Keratinocyte (primary cell): ENCODE data around the gene MICA. TPM values are rescaled to one million over a fixed set of nuclear protein-coding genes. Genes with fewer than 3 reads are reported as not detected.

Experiments used
- DNase-seq: peaks from one replicate; pipeline ENCODE4 v3.0.0-alpha.2; 2011; ENCODE audit warnings: low read depth, missing footprints, low spot score
- FAIRE-seq: peaks from 2 replicates; lab custom pipeline; 2011; peaks lifted over from hg19 to GRCh38; lab: Jason Lieb, UNC
- H2AFZ ChIP-seq: 2 replicates; pipeline ENCODE4 v1.6.0; 2012; ENCODE audit warnings: low read length, control low read depth, inconsistent platforms; ENCODE audit not compliant: control insufficient read depth
- H3K27ac ChIP-seq: 2 replicates; pipeline ENCODE4 v1.5.1; 2011; ENCODE audit warnings: low read length; ENCODE audit not compliant: control insufficient read depth, insufficient read depth
- H3K27me3 ChIP-seq: 3 replicates; pipeline ENCODE4 v1.6.0; 2011; ENCODE audit warnings: low read length; ENCODE audit not compliant: control insufficient read depth, insufficient read depth; ENCODE audit errors: extremely low read depth
- H3K36me3 ChIP-seq, 2 experiments: 2 replicates in 1 of 2; 3 replicates in 1 of 2; pipeline ENCODE4 v1.5.1; 2011; ENCODE audit warnings: low read length in 2 of 2, mild to moderate bottlenecking in 1 of 2; ENCODE audit not compliant: control insufficient read depth in 2 of 2, insufficient read depth in 2 of 2; ENCODE audit errors: extremely low read depth in 1 of 2
- H3K4me1 ChIP-seq: 3 replicates; pipeline ENCODE4 v1.5.1; 2011; ENCODE audit warnings: low read length; ENCODE audit not compliant: control insufficient read depth, insufficient read depth; ENCODE audit errors: extremely low read depth
- H3K4me2 ChIP-seq: 3 replicates; pipeline ENCODE4 v1.6.0; 2011; ENCODE audit warnings: low read depth, low read length; ENCODE audit not compliant: control insufficient read depth, insufficient read depth; ENCODE audit errors: extremely low read depth
- H3K4me3 ChIP-seq, 3 experiments: fragments of 200-600 bp in 1 of 3; sonication (generic) in 1 of 3; 2 replicates in 2 of 3; 3 replicates in 1 of 3; pipeline ENCODE4 v1.5.1; 2011 to 2016; ENCODE audit warnings: low read length in 3 of 3, mild to moderate bottlenecking in 3 of 3, control low read depth in 2 of 3, inconsistent platforms in 1 of 3, low read depth in 1 of 3, mixed read lengths in 1 of 3, mixed run types in 1 of 3, moderate library complexity in 1 of 3; ENCODE audit not compliant: control insufficient read depth in 2 of 3, insufficient read depth in 2 of 3; ENCODE audit errors: extremely low read depth in 1 of 3
- H3K79me2 ChIP-seq: 2 replicates; pipeline ENCODE4 v1.6.0; 2012; ENCODE audit warnings: low read length; ENCODE audit not compliant: control insufficient read depth, insufficient read depth
- H3K9ac ChIP-seq: 3 replicates; pipeline ENCODE4 v1.6.0; 2011; ENCODE audit warnings: low read length; ENCODE audit not compliant: control insufficient read depth, insufficient read depth; ENCODE audit errors: extremely low read depth
- H3K9me1 ChIP-seq: 3 replicates; pipeline ENCODE4 v1.6.0; 2011; ENCODE audit warnings: low read length; ENCODE audit not compliant: control insufficient read depth, insufficient read depth; ENCODE audit errors: extremely low read depth
- H3K9me3 ChIP-seq: 2 replicates; pipeline ENCODE4 v1.5.1; 2012; ENCODE audit warnings: low read depth, low read length; ENCODE audit not compliant: control insufficient read depth
- H4K20me1 ChIP-seq: 3 replicates; pipeline ENCODE4 v1.6.0; 2011; ENCODE audit warnings: low read length; ENCODE audit not compliant: control insufficient read depth, insufficient read depth; ENCODE audit errors: extremely low read depth
- CTCF ChIP-seq, 3 experiments: IDR thresholded peaks in 1 of 3; conservative IDR thresholded peaks in 1 of 3; optimal IDR thresholded peaks in 1 of 3; 2 replicates in 2 of 3; 3 replicates in 1 of 3; pipeline versions ENCODE3 to v1.5.1; 2011; ENCODE audit warnings: low read length in 3 of 3, mild to moderate bottlenecking in 3 of 3, moderate library complexity in 2 of 3, control low read depth in 1 of 3, inconsistent platforms in 1 of 3; ENCODE audit not compliant: insufficient read depth in 2 of 3; ENCODE audit errors: extremely low read depth in 1 of 3
- EZH2 ChIP-seq: IDR thresholded peaks from one replicate; pipeline ENCODE4 v1.6.1; 2012; ENCODE audit warnings: inconsistent platforms, mild to moderate bottlenecking, low read length, moderate library complexity
- dilution Hi-C: fragments of 300-500 bp; cut with MboI; formaldehyde crosslinking; loops from one replicate; pipeline ENCODE4 v1.7.0; 2020; ENCODE audit warnings: low sequenced_read_pairs; ENCODE audit not compliant: extremely low pct_ligation_motif_present
- polyA plus RNA-seq, 5 experiments: library from polyadenylated mRNA; depleted of rRNA in 3 of 5; stranded (reverse) in 3 of 5; stranded (forward) in 1 of 5; unstranded in 1 of 5; fragments of >200 nt; gene quantifications; 1 replicate in 1 of 5; 2 replicates in 3 of 5; 3 replicates in 1 of 5; pipeline versions ENCODE4 v1.2.1 to v1.2.3, GENCODE V29; 2011 to 2012; ENCODE audit warnings: missing spikeins in 2 of 5, low read depth in 1 of 5, low replicate concordance in 1 of 5
- small RNA-seq, 3 experiments: library from RNA; depleted of rRNA; stranded (forward); fragments of <200 nt; gene quantifications; one replicate each; pipeline ENCODE3, GENCODE V24; 2012; ENCODE audit warnings: low read depth in 3 of 3, low replicate concordance in 1 of 3; ENCODE audit not compliant: insufficient read length in 3 of 3

MICA gene
- polyA plus RNA-seq, 1 donor (not counting 4 experiments of a cell fraction or from before 2014, with no cell fraction given), result 59.9 TPM

- H3K4me2 ChIP-seq, result peak overlapping the region; percentile 86
- FAIRE-seq (no peak), DNase-seq (no peak)
- peaks cover 14% of the 10 kb centered on the region for H3K4me1 ChIP-seq
- no peaks in the 10 kb centered on the region for H4K20me1 ChIP-seq
- H3K27me3 ChIP-seq, result peaks cover 1% of the 10 kb centered on the region
- no peak overlapping the region for H2AFZ ChIP-seq
- no peak overlapping the region for H3K4me3 ChIP-seq
- no peaks in the 10 kb centered on the region for H3K79me2 ChIP-seq
- no peaks in the 10 kb centered on the region for H3K36me3 ChIP-seq
- TF ChIP-seq CTCF (optimal IDR thresholded peaks at IDR 0.05 in 1 of 3, IDR thresholded peaks at IDR 0.05 in 1 of 3, conservative IDR thresholded peaks at IDR 0.05 in 1 of 3; ENCODE audit: extremely low read depth in 1 of 3, insufficient read depth in 2 of 3, low read length in 3 of 3) (no peak), EZH2 (no peak)
- no peak overlapping the region for H3K27ac ChIP-seq
- H3K9me1 ChIP-seq, result no peaks in the 10 kb centered on the region
- H3K9ac ChIP-seq, result no peak overlapping the region
- no peaks in the 10 kb centered on the region for H3K9me3 ChIP-seq
- dilution Hi-C loops, result no loop called here
Observed at GRCh38 chr6:31464252-31465184, 61.1 kb downstream of the MICA start.

Small RNA genes within 50 kb of the gene (small RNA-seq; reads per million reads assigned to genes)
- gene HLA-S, result 0 reads per million in 3 experiments
- 0 to 0.33 (median 0) reads per million in 3 experiments for gene MIR6891
- gene RF00019, result 0 reads per million in 3 experiments
- gene RNU6-283P, result 0 reads per million in 3 experiments

Other genes with a start within 250 kb of the MICA start
- 7.0 to 8.4 TPM (median 7.5 TPM) in 3 replicates for gene CCHCR1, start 245.8 kb upstream of the MICA start, polyA plus RNA-seq
- 2.5 to 9.4 TPM (median 7.4 TPM) in 3 replicates for gene TCF19, start 245.0 kb upstream of the MICA start, polyA plus RNA-seq
- 1.0 to 1.6 TPM (median 1.6 TPM) in 3 replicates for gene POU5F1, start 232.9 kb upstream of the MICA start, polyA plus RNA-seq
- gene HLA-C, start 131.5 kb upstream of the MICA start, polyA plus RNA-seq, result 329 to 536 TPM (median 330 TPM) in 3 replicates
- gene HLA-B, start 46.4 kb upstream of the MICA start, polyA plus RNA-seq, result 265 to 656 TPM (median 312 TPM) in 3 replicates
- gene MICB, start 94.5 kb downstream of the MICA start, polyA plus RNA-seq, result 6.0 to 18.1 TPM (median 8.6 TPM) in 3 replicates
- not detected in 3 replicates for gene MCCD1, start 125.4 kb downstream of the MICA start, polyA plus RNA-seq
- 270 to 540 TPM (median 314 TPM) in 3 replicates for gene DDX39B, start 138.4 kb downstream of the MICA start, polyA plus RNA-seq
- 0.46 to 1.3 TPM (median 0.94 TPM) in 3 replicates for gene ATP6V1G2, start 143.0 kb downstream of the MICA start, polyA plus RNA-seq
- gene NFKBIL1, start 144.0 kb downstream of the MICA start, polyA plus RNA-seq, result 4.8 to 8.9 TPM (median 7.2 TPM) in 3 replicates
- gene LTA, start 168.7 kb downstream of the MICA start, polyA plus RNA-seq, result 0.04 TPM in 1 of 3 replicates, not detected in the others
- gene TNF, start 172.0 kb downstream of the MICA start, polyA plus RNA-seq, result 0.54 to 2.3 TPM (median 0.88 TPM) in 3 replicates
- 0.09 TPM in 1 of 3 replicates, not detected in the others for gene LTB, start 178.8 kb downstream of the MICA start, polyA plus RNA-seq
- gene LST1, start 182.7 kb downstream of the MICA start, polyA plus RNA-seq, result 0.18 TPM in 1 of 3 replicates, not detected in the others
- not detected in 3 replicates for gene NCR3, start 189.4 kb downstream of the MICA start, polyA plus RNA-seq
- gene AIF1, start 211.6 kb downstream of the MICA start, polyA plus RNA-seq, result not detected in 3 replicates
- 20.5 to 58.0 TPM (median 22.7 TPM) in 3 replicates for gene PRRC2A, start 217.1 kb downstream of the MICA start, polyA plus RNA-seq
- gene BAG6, start 249.1 kb downstream of the MICA start, polyA plus RNA-seq, result 49.9 to 120 TPM (median 60.6 TPM) in 3 replicates